H1 (cell line): ENCODE measurements around the gene KREMEN1. TPM values are rescaled to one million over a fixed set of nuclear protein-coding genes. Genes with fewer than 3 reads are reported as not detected.

Experiments used
- CTCF ChIA-PET: fragments of 300-600 bp; sonication (Branson Sonifier 250); formaldehyde crosslinking; loops from one replicate; lab custom pipeline; 2021; ENCODE audit not compliant: partially characterized antibody; lab: Charles Lee
- POLR2A ChIA-PET: fragments of 300-600 bp; sonication (Branson Sonifier 250); formaldehyde crosslinking; loops from one replicate; lab custom pipeline; 2021; ENCODE audit warnings: inconsistent platforms; ENCODE audit not compliant: partially characterized antibody; lab: Charles Lee
- DNase-seq, 2 experiments: peaks; one replicate each; pipeline versions ENCODE4 v3.0.0 to v3.0.0-alpha.2; 2010 to 2022; ENCODE audit warnings: low spot score in 2 of 2, low read depth in 1 of 2, mixed read lengths in 1 of 2
- FAIRE-seq: peaks from 2 replicates; lab custom pipeline; 2011; peaks lifted over from hg19 to GRCh38; lab: Jason Lieb, UNC
- H2AFZ ChIP-seq: 2 replicates; pipeline ENCODE4 v1.8.1; 2012; ENCODE audit warnings: low read length, inconsistent platforms
- H2AK5ac ChIP-seq: 2 replicates; pipeline ENCODE4 v1.6.1; 2013; ENCODE audit warnings: low read depth, low read length
- H2BK120ac ChIP-seq: replicated peaks from 2 replicates; pipeline ENCODE3; 2013; ENCODE audit warnings: low read depth, low read length, inconsistent platforms
- H2BK12ac ChIP-seq: 2 replicates; pipeline ENCODE4 v1.6.1; 2013; ENCODE audit warnings: low read depth, low read length
- H2BK15ac ChIP-seq: 2 replicates; pipeline ENCODE4 v1.6.1; 2013; ENCODE audit warnings: low read length
- H2BK20ac ChIP-seq: 2 replicates; pipeline ENCODE4 v1.6.1; 2013; ENCODE audit warnings: low read length
- H2BK5ac ChIP-seq: 2 replicates; pipeline ENCODE4 v1.6.1; 2013; ENCODE audit warnings: low read depth, low read length
- H3K14ac ChIP-seq: 2 replicates; pipeline ENCODE4 v1.6.1; 2013; ENCODE audit warnings: inconsistent platforms; ENCODE audit not compliant: insufficient read length
- H3K18ac ChIP-seq: 2 replicates; pipeline ENCODE4 v1.6.1; 2013; ENCODE audit warnings: low read length; ENCODE audit errors: extremely low read depth
- H3K23ac ChIP-seq: 2 replicates; pipeline ENCODE4 v1.6.1; 2013; ENCODE audit warnings: inconsistent platforms; ENCODE audit not compliant: insufficient read length
- H3K23me2 ChIP-seq: 2 replicates; pipeline ENCODE4 v1.6.1; 2013; ENCODE audit warnings: low read depth, low read length
- H3K27ac ChIP-seq: 2 replicates; pipeline ENCODE4 v1.6.1; 2011; ENCODE audit warnings: low read depth, low read length, inconsistent platforms
- H3K27me3 ChIP-seq, 4 experiments: replicated peaks in 1 of 4; 1 replicate in 1 of 4; 2 replicates in 3 of 4; pipeline versions ENCODE4 v1.6.1 to v1.8.1; 2011 to 2013; ENCODE audit warnings: low read length in 3 of 4, mild to moderate bottlenecking in 3 of 4, inconsistent platforms in 2 of 4, mixed read lengths in 2 of 4, moderate library complexity in 1 of 4; ENCODE audit not compliant: control insufficient read depth in 3 of 4, insufficient read depth in 3 of 4; ENCODE audit errors: extremely low read depth in 1 of 4
- H3K36me3 ChIP-seq, 4 experiments: 2 replicates each; pipeline versions ENCODE4 v1.6.1 to v1.8.1; 2011 to 2013; ENCODE audit warnings: mild to moderate bottlenecking in 4 of 4, low read length in 3 of 4, moderate library complexity in 2 of 4, control low read depth in 1 of 4, inconsistent platforms in 1 of 4; ENCODE audit not compliant: insufficient read depth in 4 of 4, control insufficient read depth in 2 of 4
- H3K4ac ChIP-seq: replicated peaks from 2 replicates; pipeline ENCODE3; 2013; ENCODE audit warnings: low read length, low read depth, mixed read lengths, inconsistent platforms; ENCODE audit not compliant: insufficient read length
- H3K4me1 ChIP-seq, 4 experiments: replicated peaks in 1 of 4; 1 replicate in 1 of 4; 2 replicates in 3 of 4; pipeline versions ENCODE4 v1.6.1 to v1.8.1; 2011 to 2013; ENCODE audit warnings: low read length in 3 of 4, inconsistent platforms in 2 of 4, mixed read lengths in 1 of 4; ENCODE audit not compliant: insufficient read depth in 4 of 4, control insufficient read depth in 3 of 4
- H3K4me2 ChIP-seq, 2 experiments: 2 replicates each; pipeline versions ENCODE4 v1.6.1 to v1.8.1; 2011 to 2013; ENCODE audit warnings: low read depth in 2 of 2, low read length in 2 of 2, control low read depth in 1 of 2, inconsistent platforms in 1 of 2, mild to moderate bottlenecking in 1 of 2; ENCODE audit not compliant: insufficient read depth in 1 of 2
- H3K4me3 ChIP-seq, 4 experiments: fragments of 200-600, 300-600 bp in 1 of 4; sonication (generic), shearing (Covaris generic), sonication (Bioruptor Twin) in 1 of 4; 2 replicates each; pipeline versions ENCODE4 v1.5.1 to v1.8.1; 2011 to 2016; ENCODE audit warnings: low read length in 4 of 4, low read depth in 3 of 4, control low read depth in 2 of 4, inconsistent platforms in 2 of 4, mild to moderate bottlenecking in 2 of 4, mixed read lengths in 1 of 4, moderate library complexity in 1 of 4; ENCODE audit not compliant: insufficient read depth in 2 of 4; ENCODE audit errors: extremely low read depth in 1 of 4
- H3K56ac ChIP-seq: replicated peaks from 2 replicates; pipeline ENCODE3; 2013; ENCODE audit warnings: low read depth, mild to moderate bottlenecking, mixed read lengths, low read length, inconsistent platforms; ENCODE audit not compliant: insufficient read length
- H3K79me1 ChIP-seq: 2 replicates; pipeline ENCODE4 v1.6.1; 2013; ENCODE audit warnings: low read depth, low read length, control low read depth
- H3K79me2 ChIP-seq, 2 experiments: 2 replicates each; pipeline versions ENCODE4 v1.6.1 to v1.8.1; 2012 to 2013; ENCODE audit warnings: low read length in 2 of 2, mild to moderate bottlenecking in 2 of 2, inconsistent platforms in 1 of 2; ENCODE audit not compliant: insufficient read depth in 2 of 2, control insufficient read depth in 1 of 2
- H3K9ac ChIP-seq, 4 experiments: replicated peaks in 1 of 4; 1 replicate in 1 of 4; 2 replicates in 3 of 4; pipeline versions ENCODE4 v1.6.1 to v1.8.1; 2011 to 2013; ENCODE audit warnings: low read depth in 3 of 4, low read length in 3 of 4, control low read depth in 2 of 4, mild to moderate bottlenecking in 2 of 4, moderate library complexity in 2 of 4, inconsistent platforms in 1 of 4; ENCODE audit errors: extremely low read depth in 1 of 4
- H3K9me3 ChIP-seq, 2 experiments: 2 replicates each; pipeline versions ENCODE4 v1.6.1 to v1.8.1; 2012 to 2013; ENCODE audit warnings: mild to moderate bottlenecking in 2 of 2, moderate library complexity in 2 of 2, control low read depth in 1 of 2, inconsistent platforms in 1 of 2, low read depth in 1 of 2, low read length in 1 of 2, mixed read lengths in 1 of 2; ENCODE audit not compliant: insufficient read depth in 2 of 2
- H4K20me1 ChIP-seq, 2 experiments: replicated peaks in 1 of 2; 2 replicates each; pipeline versions ENCODE3 to v1.8.1; 2011 to 2013; ENCODE audit warnings: inconsistent platforms in 2 of 2, low read length in 2 of 2, mild to moderate bottlenecking in 1 of 2; ENCODE audit not compliant: insufficient read depth in 2 of 2, control insufficient read depth in 1 of 2
- H4K5ac ChIP-seq: 2 replicates; pipeline ENCODE4 v1.6.1; 2013; ENCODE audit warnings: low read length, low read depth, mixed read lengths, inconsistent platforms; ENCODE audit not compliant: insufficient read length
- H4K8ac ChIP-seq: 2 replicates; pipeline ENCODE4 v1.8.0; 2013; ENCODE audit warnings: mild to moderate bottlenecking, moderate library complexity, low read length, inconsistent platforms; ENCODE audit not compliant: insufficient read depth; ENCODE audit errors: extremely low read depth
- H4K91ac ChIP-seq: replicated peaks from 2 replicates; pipeline ENCODE3; 2013; ENCODE audit warnings: low read length, mixed read lengths, inconsistent platforms; ENCODE audit not compliant: insufficient read length
- BRCA1 ChIP-seq: IDR thresholded peaks from 2 replicates; pipeline ENCODE4 v1.6.1; 2012; ENCODE audit warnings: low read depth, low read length, improper control_type of control experiment
- CHD2 ChIP-seq: IDR thresholded peaks from 2 replicates; pipeline ENCODE4 v1.6.1; 2012; ENCODE audit warnings: low read length, improper control_type of control experiment
- CTBP2 ChIP-seq: IDR thresholded peaks from 2 replicates; pipeline ENCODE4 v1.7.0; 2011; ENCODE audit warnings: borderline replicate concordance, mild to moderate bottlenecking, moderate library complexity, mixed read lengths, low read length; ENCODE audit not compliant: insufficient read depth, insufficient read length
- FOSL1 ChIP-seq: IDR thresholded peaks from 2 replicates; pipeline ENCODE4 v1.6.1; 2011; ENCODE audit warnings: mild to moderate bottlenecking, low read depth, low read length, moderate library complexity; ENCODE audit not compliant: insufficient read depth
- MAFK ChIP-seq: IDR thresholded peaks from 2 replicates; pipeline ENCODE4 v1.6.1; 2012; ENCODE audit warnings: low read depth, mild to moderate bottlenecking, improper control_type of control experiment, low read length
- PHF8 ChIP-seq: fragments of 200-600 bp; sonication (generic); conservative IDR thresholded peaks from 2 replicates; pipeline ENCODE4 v1.7.1; 2012; ENCODE audit warnings: low read depth, mild to moderate bottlenecking, inconsistent platforms, low read length, moderate library complexity
- POLR2A ChIP-seq, 2 experiments: IDR thresholded peaks; 1 replicate in 1 of 2; 2 replicates in 1 of 2; pipeline ENCODE4 v1.6.1; 2011; ENCODE audit warnings: low read depth in 2 of 2, low read length in 2 of 2, mild to moderate bottlenecking in 2 of 2; ENCODE audit errors: control extremely low read depth in 1 of 2
- RFX5 ChIP-seq: IDR thresholded peaks from 2 replicates; pipeline ENCODE4 v1.6.1; 2011; ENCODE audit warnings: low read depth, low read length, improper control_type of control experiment, borderline replicate concordance
- RXRA ChIP-seq: IDR thresholded peaks from 2 replicates; pipeline ENCODE4 v1.6.1; 2011; ENCODE audit warnings: low read depth, mild to moderate bottlenecking, low read length, moderate library complexity; ENCODE audit not compliant: insufficient read depth
- SAP30 ChIP-seq: fragments of 300-600 bp; sonication (generic); IDR thresholded peaks from 2 replicates; pipeline ENCODE4 v1.7.1; 2012; ENCODE audit warnings: low read length, moderate library complexity, mild to moderate bottlenecking, inconsistent platforms; ENCODE audit not compliant: insufficient read depth, insufficient replicate concordance
- SIN3A ChIP-seq, 2 experiments: IDR thresholded peaks in 1 of 2; conservative IDR thresholded peaks in 1 of 2; 2 replicates each; pipeline ENCODE4 v1.6.1; 2011 to 2012; ENCODE audit warnings: low read length in 2 of 2, improper control_type of control experiment in 1 of 2, low read depth in 1 of 2, mild to moderate bottlenecking in 1 of 2
- SP2 ChIP-seq: IDR thresholded peaks from 2 replicates; pipeline ENCODE4 v1.6.1; 2012; ENCODE audit warnings: mild to moderate bottlenecking, low read length, inconsistent platforms
- WGBS, 2 experiments: shearing (Covaris generic) in 1 of 2; methylation state at CpG; one replicate each; pipeline versions ENCODE4 v1.1.6 to v1.1.7; 2013 to 2015; ENCODE audit warnings: low lambda C conversion rate in 2 of 2, mixed read lengths in 2 of 2, inconsistent platforms in 1 of 2, low coverage in 1 of 2, missing lambda C conversion rate in 1 of 2; ENCODE audit not compliant: insufficient replicate concordance in 2 of 2, insufficient coverage in 1 of 2, insufficient read length in 1 of 2; ENCODE audit errors: extremely low coverage in 1 of 2, missing lambda C conversion rate in 1 of 2; 5-methylcytosine and 5-hydroxymethylcytosine counted together
- polyA plus RNA-seq, 7 experiments: library from polyadenylated mRNA; depleted of rRNA in 3 of 7; stranded (reverse) in 5 of 7; unstranded in 2 of 7; fragments of >200 nt in 5 of 7; fragments of 200-250 nt in 2 of 7; gene quantifications; 1 replicate in 5 of 7; 2 replicates in 1 of 7; 4 replicates in 1 of 7; pipeline versions ENCODE4 v1.2.1 to v1.2.3, GENCODE V29; 2011 to 2013; ENCODE audit warnings: missing spikeins in 2 of 7, mixed read lengths in 2 of 7
- total RNA-seq: library from RNA; stranded (reverse); fragmentation: NEBNext Ultra II Directional; extraction: Animal tissue kit (Norgen Biotek cat#: 25700); gene quantifications from 2 replicates; pipeline ENCODE4 v1.2.1, GENCODE V29; 2021
- TF ChIP-seq, protein P1 (sequence below): IDR thresholded peaks from 2 replicates; pipeline ENCODE4 v1.6.1; 2012; ENCODE audit warnings: low read length, inconsistent platforms

KREMEN1 gene
- total and polyA plus RNA-seq, 2 of the 8 experiments (the other 6 are each of a cell fraction or from before 2014, with no cell fraction given), result 2.1 to 3.2 TPM

DNA sequence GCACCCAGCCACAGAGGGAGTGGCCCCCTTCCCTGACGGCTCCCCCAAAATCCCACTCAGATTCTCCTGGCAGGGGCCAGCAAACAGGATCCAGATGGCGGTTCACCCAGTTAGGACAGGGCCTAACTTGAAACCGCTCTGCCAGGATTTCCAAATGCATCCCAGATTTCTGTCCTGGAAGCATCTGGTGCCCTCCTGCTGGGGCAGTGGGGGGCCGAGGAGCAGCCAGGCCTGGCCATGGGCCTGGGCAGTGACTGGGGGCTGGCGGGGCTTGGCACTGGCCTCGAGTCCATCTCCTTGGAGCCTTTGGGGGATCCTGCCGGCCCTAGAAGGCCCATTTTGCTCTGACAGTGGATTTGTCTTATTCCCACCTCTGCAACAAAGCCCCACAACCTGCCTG is 115.0 kb downstream of the KREMEN1 start:
- POLR2A ChIA-PET, result no interaction called here
- no peak for TF ChIP-seq CHD2
- no peak for TF ChIP-seq RXRA
- TF ChIP-seq PHF8, result no peak
- no peak for TF ChIP-seq BRCA1
- TF ChIP-seq SP2, result no peak
- TF ChIP-seq POLR2A (IDR thresholded peaks at IDR 0.05; ENCODE audit: control extremely low read depth in 1 of 2, low read depth in 2 of 2, low read length in 2 of 2), result no peak
- no peak for TF ChIP-seq CTBP2
- TF ChIP-seq MAFK, result no peak
- no peak for TF ChIP-seq FOSL1
- no peak for TF ChIP-seq SIN3A (conservative IDR thresholded peaks at IDR 0.05 in 1 of 2, IDR thresholded peaks at IDR 0.05 in 1 of 2; ENCODE audit: low read depth in 1 of 2, low read length in 2 of 2)
- no peak for TF ChIP-seq SAP30
- no peak for TF ChIP-seq RFX5
- TF ChIP-seq, protein P1, sequence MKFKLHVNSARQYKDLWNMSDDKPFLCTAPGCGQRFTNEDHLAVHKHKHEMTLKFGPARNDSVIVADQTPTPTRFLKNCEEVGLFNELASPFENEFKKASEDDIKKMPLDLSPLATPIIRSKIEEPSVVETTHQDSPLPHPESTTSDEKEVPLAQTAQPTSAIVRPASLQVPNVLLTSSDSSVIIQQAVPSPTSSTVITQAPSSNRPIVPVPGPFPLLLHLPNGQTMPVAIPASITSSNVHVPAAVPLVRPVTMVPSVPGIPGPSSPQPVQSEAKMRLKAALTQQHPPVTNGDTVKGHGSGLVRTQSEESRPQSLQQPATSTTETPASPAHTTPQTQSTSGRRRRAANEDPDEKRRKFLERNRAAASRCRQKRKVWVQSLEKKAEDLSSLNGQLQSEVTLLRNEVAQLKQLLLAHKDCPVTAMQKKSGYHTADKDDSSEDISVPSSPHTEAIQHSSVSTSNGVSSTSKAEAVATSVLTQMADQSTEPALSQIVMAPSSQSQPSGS, result no peak

More for the DNA sequence above, 115.0 kb downstream of the KREMEN1 start:
- Histone ChIP-seq H3K36me3 (no peaks in the 10 kb centered on the region; a peak in 1 of 8 replicates), H3K79me2 (no peaks in the 10 kb centered on the region), H3K27ac (no peak overlapping the region), H2BK12ac (no peak overlapping the region), H2AK5ac (no peak overlapping the region), H3K4me2 (no peak overlapping the region), H3K9me3 (no peaks in the 10 kb centered on the region), H3K23me2 (no peaks in the 10 kb centered on the region), H2BK5ac (no peak overlapping the region), H4K8ac (no peak overlapping the region), H2BK15ac (no peak overlapping the region), H3K4ac (no peak overlapping the region), H3K56ac (no peak overlapping the region), H4K5ac (no peak overlapping the region), H3K27me3 (no peaks in the 10 kb centered on the region), H4K91ac (no peak overlapping the region), H3K79me1 (no peaks in the 10 kb centered on the region), H4K20me1 (no peaks in the 10 kb centered on the region), H3K23ac (no peak overlapping the region), H3K4me3 (no peak overlapping the region), H3K9ac (no peak overlapping the region; a peak in 1 of 7 replicates), H2BK120ac (no peak overlapping the region), H2BK20ac (no peak overlapping the region), H3K4me1 (peaks cover 0 to 5% (median 0%) of the 10 kb centered on the region in 4 experiments; a peak in 2 of 7 replicates), H2AFZ (no peak overlapping the region), H3K18ac (no peak overlapping the region), H3K14ac (no peak overlapping the region)
- no peak for FAIRE-seq
- WGBS, 2 experiments, result 86% methylated on average over 7 of the region's 7 CpGs; no CpG with 5 or more reads in 1 of the 2 experiments
- CTCF ChIA-PET, result no interaction called here
- DNase-seq, result no peak
